ENCODE data around the gene DAB1.

The DAB1 gene

GRCh38 chr1:57443004-57443403, 19.1 kb upstream of the DAB1 start:
- Histone ChIP-seq H3K27ac (ENCODE audit: extremely low read depth, low read depth, low read length) (no peak overlapping the region), H3K36me3 (ENCODE audit: control insufficient read depth in 2 of 2, insufficient read depth in 1 of 2, low read length in 2 of 2) (no peaks in the 10 kb centered on the region), H3K9me3 (ENCODE audit: control insufficient read depth, insufficient read depth, low read depth, low read length) (no peaks in the 10 kb centered on the region), H3K4me1 (ENCODE audit: control insufficient read depth, insufficient read depth, low read length) (no peaks in the 10 kb centered on the region), H3K4me3 (ENCODE audit: low read depth, low read length) (no peak overlapping the region)
- TF ChIP-seq ZNF48 (tag by site-specific recombination; IDR thresholded peaks at IDR 0.05) (no peak), ZBTB21 (tag by site-specific recombination; IDR thresholded peaks at IDR 0.05) (no peak), WT1 (tag by site-specific recombination; IDR thresholded peaks at IDR 0.05) (no peak)
- POLR2A ChIA-PET, result no interaction called here
- CTCF ChIA-PET, result interaction anchor here (0.6 kb wide), 1 partner anchor 555 kb away, joined by 5 read pairs; no protein-coding TSS in a partner anchor

DNA sequence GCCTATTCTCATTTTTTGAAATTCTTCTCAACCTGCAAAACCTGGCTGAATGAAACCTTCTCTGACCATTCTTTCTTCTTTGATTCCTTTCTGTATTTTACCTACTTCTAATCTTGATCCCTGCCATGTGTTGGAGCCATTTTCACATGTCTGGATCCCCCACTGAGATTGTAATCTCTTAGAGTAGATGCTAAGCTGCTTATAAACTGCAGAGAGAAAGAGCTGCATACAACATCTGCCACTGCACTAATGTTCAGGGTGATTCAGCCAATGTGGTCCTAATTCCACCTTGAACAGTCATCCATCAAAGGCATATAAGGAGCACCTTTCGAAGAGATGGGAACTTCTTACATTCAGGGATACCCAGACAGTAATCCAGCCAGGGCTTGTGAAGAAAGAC, 16.2 kb upstream of the DAB1 start:
- TF ChIP-seq GLIS2 (tag by site-specific recombination; IDR thresholded peaks at IDR 0.05) (no peak), TRIM28 (IDR thresholded peaks at IDR 0.05; ENCODE audit: borderline replicate concordance, low read length) (no peak), KLF16 (tag by site-specific recombination; IDR thresholded peaks at IDR 0.05) (no peak), ZNF768 (tag by site-specific recombination; IDR thresholded peaks at IDR 0.05) (no peak), ZBTB1 (tag by site-specific recombination; IDR thresholded peaks at IDR 0.05) (no peak)
- no peak overlapping the region for H3K27ac ChIP-seq (ENCODE audit: extremely low read depth, low read depth, low read length)
- H3K4me1 ChIP-seq (ENCODE audit: control insufficient read depth, insufficient read depth, low read length), result no peaks in the 10 kb centered on the region
- H3K4me3 ChIP-seq (ENCODE audit: low read depth, low read length), result no peak overlapping the region
- no peaks in the 10 kb centered on the region for H3K9me3 ChIP-seq (ENCODE audit: control insufficient read depth, insufficient read depth, low read depth, low read length)
- ChIA-PET CTCF (no interaction called here), POLR2A (no interaction called here)
- H3K36me3 ChIP-seq (ENCODE audit: control insufficient read depth in 2 of 2, insufficient read depth in 1 of 2, low read length in 2 of 2), result no peaks in the 10 kb centered on the region

- Histone ChIP-seq H3K4me1 (ENCODE audit: control insufficient read depth, insufficient read depth, low read length) (no peaks in the 10 kb centered on the region), H3K4me3 (ENCODE audit: low read depth, low read length) (no peak overlapping the region), H3K27ac (ENCODE audit: extremely low read depth, low read depth, low read length) (no peak overlapping the region), H3K9me3 (ENCODE audit: control insufficient read depth, insufficient read depth, low read depth, low read length) (no peaks in the 10 kb centered on the region), H3K36me3 (ENCODE audit: control insufficient read depth in 2 of 2, insufficient read depth in 1 of 2, low read length in 2 of 2) (no peaks in the 10 kb centered on the region)
- ChIA-PET POLR2A (no interaction called here), CTCF (no interaction called here)
- TF ChIP-seq SCRT2 (tag by site-specific recombination; IDR thresholded peaks at IDR 0.05) (no peak), ZSCAN23 (tag by site-specific recombination; IDR thresholded peaks at IDR 0.05) (no peak), ZNF324 (tag by site-specific recombination; IDR thresholded peaks at IDR 0.05) (no peak), ZNF639 (tag by site-specific recombination; IDR thresholded peaks at IDR 0.05) (no peak), ZNF132 (tag by site-specific recombination; IDR thresholded peaks at IDR 0.05; ENCODE audit: borderline replicate concordance) (no peak), ZNF776 (tag by site-specific recombination; IDR thresholded peaks at IDR 0.05; ENCODE audit: borderline replicate concordance) (no peak), ZNF266 (tag by site-specific recombination; IDR thresholded peaks at IDR 0.05; ENCODE audit: low read depth) (no peak), ZNF707 (tag by site-specific recombination; IDR thresholded peaks at IDR 0.05) (no peak), GLI2 (tag by site-specific recombination; IDR thresholded peaks at IDR 0.05; ENCODE audit: borderline replicate concordance, low read depth) (no peak), PRDM4 (tag by site-specific recombination; IDR thresholded peaks at IDR 0.05) (no peak), ZFP69B (tag by site-specific recombination; IDR thresholded peaks at IDR 0.05) (no peak), ZNF600 (tag by site-specific recombination; IDR thresholded peaks at IDR 0.05) (no peak), ZNF16 (tag by site-specific recombination; IDR thresholded peaks at IDR 0.05; ENCODE audit: low read depth) (no peak), SP2 (tag by site-specific recombination; IDR thresholded peaks at IDR 0.05) (no peak), ZNF530 (tag by site-specific recombination; IDR thresholded peaks at IDR 0.05; ENCODE audit: low read depth) (no peak), ZNF148 (tag by site-specific recombination; IDR thresholded peaks at IDR 0.05; ENCODE audit: borderline replicate concordance) (no peak), ZNF747 (tag by site-specific recombination; IDR thresholded peaks at IDR 0.05) (no peak), ZNF2 (tag by site-specific recombination; IDR thresholded peaks at IDR 0.05) (no peak)
These were observed 7.5 kb upstream of the DAB1 start for GRCh38 chr1:57431400-57431799.
